Astrocyte of the hippocampus (primary cell): ENCODE data around the gene INPP5J.

Source experiments
- DNase-seq: peaks from one replicate; pipeline ENCODE4 v3.0.0; 2011; ENCODE audit warnings: low read depth, low spot score

The INPP5J gene

DNA sequence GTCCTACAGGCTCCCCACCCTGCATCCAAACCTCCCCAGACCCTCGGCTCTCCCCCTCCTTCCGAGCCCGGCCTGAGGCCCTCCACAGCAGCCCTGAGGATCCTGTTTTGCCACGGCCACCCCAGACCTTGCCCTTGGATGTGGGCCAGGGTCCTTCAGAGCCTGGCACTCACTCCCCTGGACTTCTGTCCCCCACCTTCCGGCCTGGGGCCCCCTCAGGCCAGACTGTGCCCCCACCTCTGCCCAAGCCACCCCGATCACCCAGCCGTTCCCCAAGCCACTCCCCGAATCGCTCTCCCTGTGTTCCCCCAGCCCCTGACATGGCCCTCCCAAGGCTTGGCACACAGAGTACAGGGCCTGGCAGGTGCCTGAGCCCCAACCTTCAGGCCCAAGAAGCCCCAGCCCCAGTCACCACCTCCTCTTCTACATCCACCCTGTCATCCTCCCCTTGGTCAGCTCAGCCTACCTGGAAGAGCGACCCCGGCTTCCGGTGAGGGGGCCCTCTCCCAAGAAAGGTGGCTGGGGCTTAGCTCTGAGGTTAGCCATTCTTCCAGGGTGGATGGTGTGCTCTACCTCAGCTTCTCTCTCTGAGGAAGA, 2.9 kb downstream of the INPP5J start:
- DNase-seq, result no peak

DNA sequence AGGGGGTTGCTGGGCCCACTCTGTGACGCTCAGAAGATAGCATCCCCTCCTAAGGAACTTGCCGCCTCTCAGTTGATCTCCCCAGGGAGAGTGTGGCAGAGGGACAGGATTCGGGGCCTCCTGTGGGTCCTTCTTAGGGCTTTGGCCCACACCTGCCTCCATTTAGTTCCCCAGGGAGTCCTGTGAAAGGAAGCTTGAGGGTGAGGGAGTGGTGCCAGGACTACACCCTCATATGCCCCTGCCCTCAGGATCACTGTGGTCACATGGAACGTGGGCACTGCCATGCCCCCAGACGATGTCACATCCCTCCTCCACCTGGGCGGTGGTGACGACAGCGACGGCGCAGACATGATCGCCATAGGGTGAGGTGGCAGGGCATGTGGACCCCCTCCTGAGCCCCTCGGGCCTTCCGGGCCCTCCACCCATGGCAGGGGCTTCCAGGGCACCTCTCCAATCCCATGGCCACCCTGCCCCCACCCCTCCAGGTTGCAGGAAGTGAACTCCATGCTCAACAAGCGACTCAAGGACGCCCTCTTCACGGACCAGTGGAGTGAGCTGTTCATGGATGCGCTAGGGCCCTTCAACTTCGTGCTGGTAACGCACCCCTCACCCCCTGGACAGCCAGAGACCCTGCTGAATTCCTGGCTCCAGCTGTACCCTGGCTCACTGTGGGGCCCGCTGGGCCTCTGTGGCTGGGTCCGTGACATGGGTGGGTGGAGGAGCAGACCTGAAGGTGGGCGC, 3.5 kb downstream of the INPP5J start:
- no peak for DNase-seq

DNA sequence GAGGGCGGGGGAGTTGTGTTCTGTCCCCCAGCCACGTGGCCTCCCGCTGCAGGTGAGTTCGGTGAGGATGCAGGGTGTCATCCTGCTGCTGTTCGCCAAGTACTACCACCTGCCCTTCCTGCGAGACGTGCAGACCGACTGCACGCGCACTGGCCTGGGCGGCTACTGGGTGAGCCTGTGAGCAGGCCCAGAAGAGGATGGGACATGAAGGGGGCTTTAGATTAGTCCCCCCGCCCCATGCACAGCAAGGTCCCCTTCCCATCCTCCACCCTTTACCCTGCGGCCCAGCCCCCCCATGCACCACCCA, 4.1 kb downstream of the INPP5J start:
- no peak for DNase-seq

DNA sequence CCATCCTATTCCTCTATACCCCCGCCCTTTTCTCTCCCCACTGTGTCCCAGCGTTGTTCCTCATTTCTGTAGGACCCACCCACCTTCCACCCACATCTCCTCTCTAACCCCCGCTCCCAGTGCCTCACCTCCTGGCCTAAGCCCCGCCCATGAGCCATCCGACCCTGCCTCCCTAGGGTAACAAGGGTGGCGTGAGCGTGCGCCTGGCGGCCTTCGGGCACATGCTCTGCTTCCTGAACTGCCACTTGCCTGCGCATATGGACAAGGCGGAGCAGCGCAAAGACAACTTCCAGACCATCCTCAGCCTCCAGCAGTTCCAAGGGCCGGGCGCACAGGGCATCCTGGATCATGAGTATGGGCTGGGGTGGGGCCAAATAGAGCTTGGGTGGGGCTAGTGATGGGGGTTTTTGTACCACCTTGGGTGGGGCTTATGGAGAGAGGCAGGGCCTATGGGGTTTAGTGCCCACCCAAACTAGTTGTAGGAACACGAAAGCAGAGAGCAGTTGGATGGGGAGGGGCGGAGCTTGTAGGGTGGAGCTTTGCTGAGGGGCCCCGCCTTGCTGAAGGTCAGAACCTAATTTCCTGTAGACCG, 4.5 kb downstream of the INPP5J start:
- no peak for DNase-seq

DNA sequence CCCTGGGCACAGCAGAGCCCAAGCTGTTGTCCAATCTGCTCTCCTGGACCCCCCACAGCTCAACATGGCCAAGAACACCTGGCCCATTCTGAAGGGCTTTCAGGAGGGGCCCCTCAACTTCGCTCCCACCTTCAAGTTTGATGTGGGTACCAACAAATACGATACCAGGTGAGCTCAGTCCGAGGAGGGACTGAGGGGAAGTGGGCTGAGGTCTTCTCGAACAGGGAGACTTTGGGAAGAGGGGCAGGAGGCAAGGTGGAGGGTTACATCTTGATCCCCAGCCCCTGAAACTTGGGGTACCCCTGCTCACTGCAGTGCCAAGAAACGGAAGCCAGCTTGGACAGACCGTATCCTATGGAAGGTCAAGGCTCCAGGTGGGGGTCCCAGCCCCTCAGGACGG, 5.4 kb downstream of the INPP5J start:
- no peak for DNase-seq

DNA sequence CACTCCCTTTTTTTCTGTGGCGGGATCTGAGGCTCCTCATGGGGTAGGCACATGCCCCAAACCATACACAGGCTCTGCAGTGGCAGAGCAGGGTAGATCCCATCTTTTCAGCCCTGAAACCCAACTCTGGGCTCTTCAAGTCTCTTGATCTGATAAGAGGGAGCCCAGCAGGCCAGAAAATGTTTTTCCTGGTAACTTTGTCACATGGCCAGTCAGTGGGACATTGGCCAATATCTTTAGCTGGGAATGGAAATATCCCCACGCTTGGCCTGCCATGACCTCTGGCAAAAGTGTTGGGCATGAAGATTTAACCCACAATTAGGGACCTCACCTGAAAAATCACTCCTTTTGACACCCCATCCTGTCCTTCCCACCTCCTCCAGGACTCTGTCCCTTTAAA, 8.1 kb downstream of the INPP5J start:
- no peak for DNase-seq

DNA sequence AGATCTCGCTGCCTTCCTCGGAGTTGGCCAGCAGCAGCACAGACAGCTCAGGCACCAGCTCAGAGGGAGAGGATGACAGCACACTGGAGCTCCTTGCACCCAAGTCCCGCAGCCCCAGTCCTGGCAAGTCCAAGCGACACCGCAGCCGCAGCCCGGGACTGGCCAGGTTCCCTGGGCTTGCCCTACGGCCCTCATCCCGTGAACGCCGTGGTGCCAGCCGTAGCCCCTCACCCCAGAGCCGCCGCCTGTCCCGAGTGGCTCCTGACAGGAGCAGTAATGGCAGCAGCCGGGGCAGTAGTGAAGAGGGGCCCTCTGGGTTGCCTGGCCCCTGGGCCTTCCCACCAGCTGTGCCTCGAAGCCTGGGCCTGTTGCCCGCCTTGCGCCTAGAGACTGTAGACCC, 11.1 kb downstream of the INPP5J start:
- no peak for DNase-seq

DNA sequence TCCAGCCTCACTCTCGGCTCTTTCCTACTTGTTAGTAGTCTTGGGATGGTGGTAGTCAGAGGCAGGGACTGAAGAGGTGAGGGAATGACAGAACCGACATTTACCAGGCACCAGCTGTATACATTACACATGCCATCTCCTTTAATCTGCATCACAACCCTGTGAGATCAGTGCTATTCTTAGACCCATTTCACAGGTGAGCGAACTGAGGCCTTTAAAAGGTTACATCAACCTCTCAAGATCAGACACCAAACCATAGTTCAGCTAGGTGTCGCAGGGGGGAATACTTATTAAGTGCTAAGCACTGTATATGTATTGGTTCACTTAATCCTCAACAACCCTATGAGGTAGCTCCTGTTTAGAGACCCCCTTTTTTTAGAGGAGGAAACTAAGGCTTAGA, 11.9 kb downstream of the INPP5J start:
- DNase-seq, result no peak

DNA sequence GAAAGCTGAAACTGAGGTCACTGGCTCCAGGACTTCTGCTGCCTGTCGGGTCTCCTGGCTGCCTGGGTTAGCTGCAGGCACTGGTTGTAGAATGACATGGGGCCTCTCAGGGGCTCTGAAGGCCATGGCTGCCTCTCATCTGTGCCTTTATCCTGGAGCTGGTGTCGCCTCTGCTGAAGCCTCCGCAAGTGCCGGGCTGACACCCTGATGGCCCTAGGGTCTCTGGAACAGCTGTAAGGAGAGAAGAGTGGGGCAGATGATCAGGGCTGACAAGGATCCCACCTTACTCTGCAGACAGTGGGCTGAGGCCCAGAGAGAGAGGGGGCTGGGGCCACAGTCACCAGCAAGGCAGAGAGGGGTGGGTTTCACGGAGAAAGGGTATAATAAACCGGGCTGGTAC, 12.9 kb downstream of the INPP5J start:
- no peak for DNase-seq

DNA sequence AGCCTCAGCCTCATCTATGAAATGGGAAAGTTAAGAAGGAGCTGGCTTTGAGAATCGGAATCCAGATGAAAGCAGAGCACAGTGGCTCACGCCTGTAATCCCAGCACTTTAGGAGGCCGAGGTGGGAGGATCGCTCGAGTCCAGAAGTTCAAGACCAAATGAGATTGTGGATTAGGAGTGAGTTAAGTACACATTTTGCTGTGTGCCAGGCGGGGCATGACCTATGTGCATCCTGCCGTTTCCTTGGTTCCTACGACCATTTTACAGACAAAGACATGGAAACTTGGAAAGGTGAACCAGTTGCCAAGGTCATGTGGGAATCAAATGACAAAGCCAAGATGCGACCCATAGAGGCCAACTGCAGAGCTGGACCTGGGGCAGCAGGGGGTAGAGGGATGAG, 13.4 kb downstream of the INPP5J start:
- DNase-seq, result no peak

DNA sequence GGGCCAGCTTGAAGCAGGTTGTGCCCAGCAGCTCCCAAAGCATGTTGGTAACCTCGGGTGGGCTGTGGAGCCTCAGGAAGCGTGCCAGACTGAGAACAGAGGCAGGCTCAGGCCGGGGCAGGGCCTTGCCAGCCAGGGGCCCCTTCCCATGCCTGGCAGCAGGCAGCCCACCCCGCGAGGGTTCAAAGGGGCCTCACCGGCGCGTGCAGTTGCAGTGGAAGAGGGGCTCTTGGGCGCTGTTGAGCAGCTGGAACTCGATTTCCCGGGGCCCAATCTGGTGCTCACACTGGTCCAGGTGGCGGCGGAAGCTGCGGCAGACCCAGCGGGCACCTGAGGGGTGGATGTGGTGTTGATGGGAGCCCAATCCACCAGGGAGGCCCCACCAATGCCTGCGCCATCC, 13.9 kb downstream of the INPP5J start:
- no peak for DNase-seq

DNA sequence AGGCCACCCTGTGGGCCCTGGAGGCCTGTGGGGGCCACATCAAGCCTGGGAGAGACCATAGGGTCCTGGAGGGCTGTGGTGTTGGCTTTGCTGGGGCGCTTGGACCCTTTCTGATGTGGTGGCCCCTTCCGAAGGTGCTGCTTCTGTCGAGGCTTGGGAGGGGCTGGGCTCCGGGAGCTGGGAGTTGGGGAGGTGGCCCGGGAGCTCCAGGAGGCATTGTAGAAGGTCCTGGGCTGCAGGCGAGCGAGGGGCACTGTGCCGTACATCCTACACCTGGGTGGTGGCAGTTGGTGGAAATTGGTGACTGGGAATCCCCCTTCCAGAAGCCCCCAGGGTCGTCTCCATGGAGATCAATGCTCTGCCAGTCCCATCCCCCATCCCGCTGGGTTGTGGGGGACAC, 15.0 kb downstream of the INPP5J start:
- no peak for DNase-seq

DNA sequence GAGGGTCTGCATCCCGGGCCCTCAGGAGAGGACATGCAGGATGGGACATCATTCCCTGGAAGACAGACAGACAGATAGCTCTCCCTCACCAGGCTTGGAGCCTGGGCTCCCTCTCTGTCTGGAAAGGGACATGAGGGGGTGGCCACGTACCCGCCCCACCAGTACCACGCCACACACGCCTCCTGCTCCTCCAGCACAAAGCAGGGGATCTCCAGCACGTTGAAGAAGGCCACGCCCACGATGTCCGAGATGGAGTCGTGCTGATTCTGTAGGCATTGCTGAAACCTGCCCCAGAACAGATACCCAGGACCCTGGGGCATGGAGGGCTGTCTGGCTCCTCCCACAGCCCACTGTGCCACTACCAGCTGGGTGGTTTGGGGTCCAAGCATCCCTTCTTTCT, 15.4 kb downstream of the INPP5J start:
- DNase-seq, result no peak

DNA sequence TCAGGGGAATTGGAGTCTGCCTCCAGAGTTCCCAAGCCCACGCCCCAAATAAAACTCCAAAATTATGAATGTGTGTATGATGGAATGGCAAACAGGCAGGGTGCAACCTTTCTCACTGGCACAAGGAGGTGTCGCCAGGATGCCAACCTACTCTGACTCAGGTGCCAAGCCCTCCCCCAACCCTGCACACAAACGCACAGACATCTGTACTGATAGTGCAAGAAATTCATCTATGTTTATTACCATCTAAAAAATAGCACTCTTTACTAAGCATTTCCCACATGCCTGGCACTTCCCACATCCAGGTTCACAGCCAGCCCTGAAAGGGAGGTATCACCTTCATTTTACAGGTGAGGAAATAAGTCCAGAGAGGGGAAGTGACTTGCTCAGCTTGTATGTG, 16.3 kb downstream of the INPP5J start:
- no peak for DNase-seq

DNA sequence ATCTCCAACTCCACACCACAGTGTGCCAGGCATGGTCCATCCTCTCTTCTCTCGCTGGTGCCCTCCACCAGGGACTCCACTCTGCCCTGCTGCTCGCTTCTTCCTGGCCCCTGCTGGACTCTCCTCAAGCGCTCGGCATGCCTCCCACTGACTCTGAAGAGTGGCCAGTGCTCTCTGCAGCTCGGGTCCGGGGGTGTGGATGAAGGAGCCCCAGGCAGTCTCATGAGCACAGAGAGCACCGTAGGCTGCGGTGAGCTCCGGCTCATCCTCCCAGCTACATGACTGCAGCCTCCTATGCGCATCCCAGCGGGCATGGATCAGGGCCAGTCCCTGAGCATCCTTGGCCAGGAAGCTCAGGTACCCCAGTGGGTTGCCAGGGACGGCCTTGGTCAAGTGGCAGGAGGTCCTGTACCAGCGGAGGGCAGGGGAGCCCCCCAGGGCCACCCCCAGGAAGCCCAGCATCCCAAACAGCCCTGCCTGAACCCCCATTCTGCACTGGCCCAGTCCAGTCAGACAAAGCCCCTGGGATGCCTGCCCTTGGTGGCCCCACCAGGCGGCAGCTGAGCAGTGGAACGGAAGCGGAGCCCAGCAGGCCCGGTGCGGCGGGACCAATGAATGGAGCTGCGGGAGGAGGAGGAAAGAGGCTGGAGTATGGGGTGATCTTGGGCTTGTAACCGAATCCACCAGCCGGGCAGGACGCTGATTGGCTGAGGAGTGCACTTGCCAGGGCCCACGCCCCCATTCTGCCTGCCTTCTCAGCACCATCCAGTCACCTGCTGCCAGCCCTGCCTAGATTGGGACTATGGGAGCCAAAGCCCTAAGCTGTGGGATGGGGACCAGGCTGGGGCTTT, 17.3 kb downstream of the INPP5J start, which contains the start of gene PLA2G3:
PLA2G3 (minus strand) TSS at position 643 of the 851 bp plus-strand sequence; CDS start at position 489, 154 bp downstream.
- peak; percentile 54 for DNase-seq

DNA sequence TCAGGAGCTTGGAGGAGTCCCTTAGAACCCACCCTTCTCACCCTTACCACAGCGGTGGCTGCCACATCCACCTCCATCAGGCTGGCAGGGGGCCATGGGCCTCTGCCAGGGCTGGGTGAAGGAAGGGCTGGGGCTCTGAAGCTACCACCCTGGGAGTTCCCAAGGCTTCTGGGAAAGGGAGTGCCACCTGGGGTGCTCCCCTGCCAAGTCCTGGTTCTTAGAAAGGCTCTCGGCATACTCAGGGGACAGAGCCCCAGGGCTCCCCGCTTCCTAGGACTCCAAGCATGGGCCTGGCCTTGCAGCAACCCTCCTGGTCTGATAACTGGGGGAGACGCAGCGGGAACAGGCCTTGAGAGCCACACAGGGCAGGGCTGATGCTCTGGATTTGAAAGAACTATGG, 18.0 kb downstream of the INPP5J start:
- no peak for DNase-seq

DNA sequence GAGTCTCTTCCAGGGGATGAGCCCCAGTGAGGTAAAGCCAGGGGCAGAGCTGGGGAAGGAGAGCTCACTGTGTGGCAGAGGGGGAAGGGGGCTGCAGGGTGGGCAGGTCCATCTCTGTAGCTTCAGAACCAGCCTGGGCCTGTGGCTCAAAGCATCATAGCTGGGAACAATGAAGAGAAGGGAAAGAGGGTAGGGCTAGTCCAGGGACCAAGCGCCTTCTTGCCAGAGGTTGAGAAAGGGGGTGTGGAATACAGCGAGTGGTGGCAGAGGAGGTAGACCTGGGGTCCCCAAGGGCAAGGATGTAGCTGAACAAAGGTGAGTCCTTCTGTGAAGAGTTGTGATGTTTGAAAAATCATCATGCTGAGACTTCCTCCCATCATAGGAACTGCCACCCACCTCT, 18.8 kb downstream of the INPP5J start:
- DNase-seq, result no peak

DNA sequence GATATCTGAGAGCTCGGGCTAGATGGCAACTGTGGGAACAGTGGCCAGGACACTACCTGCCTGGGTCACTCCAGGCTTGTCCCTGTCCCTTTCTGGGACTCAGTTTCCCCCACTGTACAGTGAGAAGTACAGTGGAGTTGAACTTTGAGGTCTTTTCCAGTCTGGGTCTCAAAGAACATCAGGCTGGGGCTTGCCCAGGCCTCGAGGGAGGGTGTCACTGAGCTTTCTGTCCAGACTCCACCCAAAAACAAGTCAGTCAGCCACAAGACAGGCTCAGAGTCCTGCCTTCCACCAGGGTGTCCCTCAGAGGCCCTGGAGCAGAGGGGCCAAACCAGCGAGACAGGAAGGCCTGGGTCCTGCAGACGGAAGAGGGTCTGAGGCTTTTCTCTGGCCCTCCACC, 19.5 kb downstream of the INPP5J start:
- DNase-seq, result no peak

DNA sequence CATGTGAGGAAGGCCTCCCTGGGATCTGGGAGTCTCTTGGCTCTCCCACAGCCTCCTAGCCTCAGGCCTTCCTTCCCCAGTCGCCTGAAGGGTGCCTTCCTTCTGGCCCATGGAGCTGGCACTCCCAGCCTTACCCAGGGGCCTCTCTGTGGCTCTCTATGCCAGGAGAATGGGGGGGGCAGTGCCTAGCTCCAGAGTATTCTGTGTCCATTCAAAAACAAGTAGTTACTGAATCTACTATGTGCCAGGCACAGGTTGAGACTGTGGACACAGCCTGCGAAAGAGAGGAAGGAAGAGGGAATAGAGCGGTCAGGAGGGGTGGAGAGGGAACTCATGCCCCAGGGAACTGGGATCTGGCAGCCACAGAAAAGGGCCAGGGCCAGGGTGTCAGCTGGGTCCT, 20.3 kb downstream of the INPP5J start:
- no peak for DNase-seq

DNA sequence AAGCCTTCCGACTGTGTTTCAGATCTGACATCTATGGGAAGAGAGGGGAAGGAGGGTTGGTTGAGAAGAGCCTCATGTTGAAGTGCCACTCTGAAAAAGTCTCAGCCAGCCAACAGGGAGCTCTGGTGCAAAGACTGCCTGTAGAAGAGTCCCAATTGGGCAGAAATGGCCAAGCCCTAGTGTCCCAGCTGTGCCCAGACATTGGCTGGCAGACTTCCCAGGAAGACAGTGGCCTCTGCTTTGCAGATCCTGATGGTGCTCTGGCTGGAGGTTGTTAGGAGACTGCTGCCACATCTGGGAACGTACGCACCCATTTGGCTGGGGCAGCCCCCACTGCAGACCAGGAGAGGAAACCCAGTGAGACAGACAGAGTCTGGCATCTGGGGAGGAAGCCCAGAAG, 20.8 kb downstream of the INPP5J start:
- DNase-seq, result no peak

DNA sequence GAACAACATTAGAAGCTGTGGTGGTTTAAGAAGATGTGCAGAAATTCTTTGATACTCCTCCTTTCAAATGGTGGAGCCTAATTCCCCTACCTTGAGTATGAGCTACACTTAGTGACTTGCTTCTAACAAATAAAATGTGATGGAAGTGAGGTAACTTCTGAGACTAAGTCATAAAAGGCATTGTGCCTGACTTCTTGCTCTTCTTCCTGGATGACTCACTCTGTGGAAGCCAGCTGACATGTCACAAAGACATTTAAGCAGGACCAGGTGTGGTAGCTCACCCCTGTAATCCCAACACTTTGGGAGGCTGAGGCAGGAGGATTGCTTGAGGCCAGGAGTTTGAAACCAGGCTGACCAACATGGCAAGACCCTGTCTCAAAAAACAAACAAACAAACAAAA, 21.5 kb downstream of the INPP5J start:
- DNase-seq, result no peak

DNA sequence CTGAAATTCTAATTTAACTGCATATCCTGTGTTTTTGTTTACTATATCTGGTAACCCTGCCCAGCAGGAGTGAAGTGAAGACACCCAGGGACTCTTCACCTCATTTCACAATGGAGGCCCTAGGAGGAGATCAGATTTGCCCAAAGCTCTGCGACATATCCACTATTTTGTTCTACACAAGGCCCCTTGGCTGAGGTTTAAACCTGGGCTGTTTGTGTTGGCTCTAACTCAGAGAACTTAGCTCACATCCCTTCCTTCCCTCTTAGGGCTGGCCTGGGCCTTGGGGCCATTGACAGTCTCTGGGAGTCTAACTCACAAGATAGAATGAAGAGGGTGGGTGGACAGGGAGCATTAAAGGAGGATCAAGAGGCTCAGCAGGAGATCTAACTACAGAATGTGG, 25.7 kb downstream of the INPP5J start:
- DNase-seq, result peak; percentile 55
